ENCODE data around the gene FAM78B. TPM values are rescaled to one million over a fixed set of nuclear protein-coding genes. Genes with fewer than 3 reads are reported as not detected.

Gene FAM78B
- total RNA-seq, 2 experiments from 2014 or later = 0.11 TPM; not detected in 1

GRCh38 chr1:166139735-166140134, 27.1 kb downstream of the FAM78B start:
- ATAC-seq (ENCODE audit: poor library complexity) (no peak), DNase-seq (no peak)
- no peaks in the 10 kb centered on the region for H3K9me3 ChIP-seq (ENCODE audit: control insufficient read depth in 1 of 2, insufficient read depth in 1 of 2, low read length in 2 of 2)
- H3K27me3 ChIP-seq (ENCODE audit: control insufficient read depth in 1 of 2, insufficient read depth in 2 of 2, low read length in 2 of 2) = no peaks in the 10 kb centered on the region
- H3K27ac Mint-ChIP-seq = no peak overlapping the region
- H3K9me3 Mint-ChIP-seq = no peaks in the 10 kb centered on the region
- CTCF ChIA-PET = no interaction called here
- peaks cover 8% of the 10 kb centered on the region for H3K27me3 Mint-ChIP-seq
- intact Hi-C loops (cut with DNase I, micrococcal nuclease) = no loop called here
- no peaks in the 10 kb centered on the region for H3K4me1 ChIP-seq (ENCODE audit: insufficient read depth, low read length)
- no peak overlapping the region for H3K4me3 Mint-ChIP-seq
- no peak for TF ChIP-seq CTCF (IDR thresholded peaks at IDR 0.05)
- H3K4me3 ChIP-seq (ENCODE audit: low read length) = no peak overlapping the region
- H3K27ac ChIP-seq (ENCODE audit: low read depth in 1 of 2, low read length in 2 of 2) = no peak overlapping the region
- POLR2A ChIA-PET = no interaction called here
- H3K36me3 ChIP-seq (ENCODE audit: insufficient read depth, low read length) = no peaks in the 10 kb centered on the region
- H3K4me1 Mint-ChIP-seq (ENCODE audit: low read depth) = no peaks in the 10 kb centered on the region
- no peaks in the 10 kb centered on the region for H3K36me3 Mint-ChIP-seq (ENCODE audit: low read depth)

DNA sequence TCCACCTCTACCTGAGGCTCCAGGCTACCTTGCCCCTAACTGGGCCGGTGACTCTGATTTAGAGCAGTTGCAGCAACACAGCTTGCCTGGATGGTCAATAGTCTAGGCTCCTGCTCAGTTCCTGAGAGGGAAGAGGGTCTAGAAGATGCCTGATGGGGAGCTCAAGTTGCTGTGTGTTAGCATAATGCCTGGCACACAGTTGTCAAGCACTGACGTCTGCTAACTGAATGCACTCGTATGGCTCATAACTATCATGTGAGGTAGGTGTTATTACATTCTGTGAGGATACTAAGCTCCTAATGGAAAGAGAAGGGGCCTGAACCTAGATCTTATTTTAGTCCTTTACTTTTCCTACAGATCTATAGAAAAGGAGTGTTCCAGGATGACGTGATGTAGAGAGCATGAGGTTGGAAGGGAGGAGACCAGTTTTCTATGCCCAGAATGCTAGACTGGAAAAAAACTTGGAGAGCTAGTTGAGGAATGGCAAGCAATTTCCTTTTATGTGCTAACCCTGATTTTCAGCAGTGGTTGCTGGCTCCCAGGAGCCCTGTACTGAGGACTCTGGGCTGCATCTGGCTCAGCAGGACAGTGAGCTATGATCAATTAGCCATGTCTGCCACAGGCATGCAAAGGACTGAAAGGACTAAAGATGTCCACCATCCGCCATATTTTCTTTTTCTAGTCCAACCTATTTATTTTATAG, 30.0 kb downstream of the FAM78B start:
- Mint-ChIP-seq H3K4me3 (no peak overlapping the region), H3K4me1 (ENCODE audit: low read depth) (no peaks in the 10 kb centered on the region), H3K27me3 (peaks cover 8% of the 10 kb centered on the region), H3K36me3 (ENCODE audit: low read depth) (no peaks in the 10 kb centered on the region), H3K9me3 (no peaks in the 10 kb centered on the region), H3K27ac (no peak overlapping the region)
- H3K27me3 ChIP-seq (ENCODE audit: control insufficient read depth in 1 of 2, insufficient read depth in 2 of 2, low read length in 2 of 2) = no peaks in the 10 kb centered on the region
- CTCF ChIA-PET = no interaction called here
- no peaks in the 10 kb centered on the region for H3K36me3 ChIP-seq (ENCODE audit: insufficient read depth, low read length)
- TF ChIP-seq CTCF (IDR thresholded peaks at IDR 0.05) = no peak
- intact Hi-C loops (cut with DNase I, micrococcal nuclease) = no loop called here
- H3K4me1 ChIP-seq (ENCODE audit: insufficient read depth, low read length) = no peaks in the 10 kb centered on the region
- DNase-seq (no peak), ATAC-seq (ENCODE audit: poor library complexity) (no peak)
- no peak overlapping the region for H3K4me3 ChIP-seq (ENCODE audit: low read length)
- POLR2A ChIA-PET = no interaction called here
- H3K27ac ChIP-seq (ENCODE audit: low read depth in 1 of 2, low read length in 2 of 2) = no peak overlapping the region
- peaks cover 0 to 4% of the 10 kb centered on the region in 2 experiments for H3K9me3 ChIP-seq (ENCODE audit: control insufficient read depth in 1 of 2, insufficient read depth in 1 of 2, low read length in 2 of 2)

DNA sequence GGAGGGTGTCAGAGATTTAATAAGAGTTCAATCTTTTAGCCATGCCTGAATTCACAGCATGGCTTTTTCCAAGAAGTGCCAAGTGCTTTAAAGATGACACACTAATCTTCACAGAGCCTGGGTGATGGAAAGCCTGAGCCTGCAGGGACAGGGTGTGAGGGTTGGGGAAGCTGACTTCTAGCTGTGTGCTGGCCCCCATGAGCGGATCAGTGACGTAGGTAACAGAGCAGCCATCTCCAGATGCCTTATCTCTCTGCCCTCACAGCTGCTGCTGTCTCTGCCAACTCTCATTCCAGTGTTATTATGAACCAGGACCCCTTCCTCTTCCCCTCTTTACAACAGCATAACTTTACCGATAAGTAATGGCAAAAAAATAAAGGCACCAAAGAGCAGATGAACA, 30.6 kb downstream of the FAM78B start:
- DNase-seq (no peak), ATAC-seq (ENCODE audit: poor library complexity) (no peak)
- Mint-ChIP-seq H3K27ac (no peak overlapping the region), H3K36me3 (ENCODE audit: low read depth) (no peaks in the 10 kb centered on the region), H3K4me1 (ENCODE audit: low read depth) (no peaks in the 10 kb centered on the region), H3K27me3 (peaks cover 7% of the 10 kb centered on the region), H3K9me3 (no peaks in the 10 kb centered on the region), H3K4me3 (no peak overlapping the region)
- no peak overlapping the region for H3K27ac ChIP-seq (ENCODE audit: low read depth in 1 of 2, low read length in 2 of 2)
- H3K4me3 ChIP-seq (ENCODE audit: low read length) = no peak overlapping the region
- H3K9me3 ChIP-seq (ENCODE audit: control insufficient read depth in 1 of 2, insufficient read depth in 1 of 2, low read length in 2 of 2) = peaks cover 0 to 4% of the 10 kb centered on the region in 2 experiments
- intact Hi-C loops (cut with DNase I, micrococcal nuclease) = no loop called here
- TF ChIP-seq CTCF (IDR thresholded peaks at IDR 0.05) = no peak
- no peaks in the 10 kb centered on the region for H3K4me1 ChIP-seq (ENCODE audit: insufficient read depth, low read length)
- CTCF ChIA-PET = no interaction called here
- H3K36me3 ChIP-seq (ENCODE audit: insufficient read depth, low read length) = no peaks in the 10 kb centered on the region
- no peaks in the 10 kb centered on the region for H3K27me3 ChIP-seq (ENCODE audit: control insufficient read depth in 1 of 2, insufficient read depth in 2 of 2, low read length in 2 of 2)
- POLR2A ChIA-PET = no interaction called here
